Breast epithelium (tissue), 4 donors: ENCODE measurements around the gene SNAPC5. TPM values are rescaled to one million over a fixed set of nuclear protein-coding genes. Genes with fewer than 3 reads are reported as not detected.

ENCODE experiments used
- DNase-seq, 2 donors: peaks; one replicate each; pipeline ENCODE4 v3.0.0-alpha.2; 2019; ENCODE audit warnings: low spot score in 2 of 2
- H3K27ac ChIP-seq, 2 donors: fragments of 200-600 bp; sonication (generic) in 1 of 2; one replicate each; pipeline ENCODE4 v1.5.1; 2016 to 2019; ENCODE audit warnings: mild to moderate bottlenecking in 1 of 2
- H3K27me3 ChIP-seq, 2 donors: fragments of 200-600 bp; sonication (generic) in 1 of 2; one replicate each; pipeline versions ENCODE4 v1.5.1 to v1.6.0; 2017 to 2019; ENCODE audit warnings: control low read depth in 1 of 2, mild to moderate bottlenecking in 1 of 2
- H3K36me3 ChIP-seq: fragments of 200-600 bp; one replicate; pipeline ENCODE4 v1.5.1; 2019
- H3K4me1 ChIP-seq, 2 donors: fragments of 200-600 bp; sonication (generic); one replicate each; pipeline ENCODE4 v1.5.1; 2016 to 2019; ENCODE audit warnings: control low read depth in 1 of 2
- H3K4me3 ChIP-seq, 3 donors: fragments of 200-600 bp; sonication (generic); 1 replicate in 2 of 3; 2 replicates in 1 of 3; pipeline ENCODE4 v1.5.1; 2016 to 2019; ENCODE audit warnings: mild to moderate bottlenecking in 3 of 3, moderate library complexity in 2 of 3
- H3K9me3 ChIP-seq, 2 donors: fragments of 200-600 bp; sonication (generic) in 1 of 2; one replicate each; pipeline ENCODE4 v1.5.1; 2016 to 2019; ENCODE audit warnings: control low read depth in 1 of 2
- CTCF ChIP-seq, 3 donors: fragments of 450-650 bp; IDR thresholded peaks; one replicate each; pipeline ENCODE4 v1.5.1; 2016 to 2017; ENCODE audit warnings: antibody characterized with exemption in 3 of 3, mild to moderate bottlenecking in 3 of 3, moderate library complexity in 3 of 3
- POLR2A ChIP-seq: fragments of 450-650 bp; IDR thresholded peaks from one replicate; pipeline ENCODE4 v1.6.1; 2016; ENCODE audit warnings: antibody characterized with exemption, mild to moderate bottlenecking, moderate library complexity
- POLR2AphosphoS5 ChIP-seq, 3 donors: sonication (generic); formaldehyde crosslinking; IDR thresholded peaks; one replicate each; pipeline ENCODE4 v1.6.1; 2017; ENCODE audit warnings: antibody characterized with exemption in 3 of 3
- intact Hi-C: fragments of 100-400 bp; cut with DNase I; formaldehyde crosslinking; loops from one replicate; pipeline ENCODE4 v1.15.1; 2023; ENCODE audit warnings: low total_unique reads
- total RNA-seq, 3 donors: library from RNA; depleted of rRNA; stranded (reverse); fragments of >200 nt; gene quantifications; one replicate each; pipeline ENCODE4 v1.1.0, GENCODE V29; 2016

Gene SNAPC5
- total RNA-seq, 3 donors from 2014 or later: 26.9 to 35.1 (median 31.5) TPM

- H3K9me3 ChIP-seq: no peaks in the 10 kb centered on the region
These were observed 26.4 kb upstream of the SNAPC5 start for GRCh38 chr15:66523926-66524325.

GRCh38 chr15:66515901-66516322 lies 18.4 kb upstream of the SNAPC5 start:
- no peak for TF ChIP-seq POLR2A
- no peak for TF ChIP-seq POLR2AphosphoS5 (IDR thresholded peaks at IDR 0.05)
- TF ChIP-seq CTCF (IDR thresholded peaks at IDR 0.05): no peak
- H3K9me3 ChIP-seq: no peaks in the 10 kb centered on the region

More at GRCh38 chr15:66523926-66524325, 26.4 kb upstream of the SNAPC5 start:
- TF ChIP-seq POLR2A: no peak
- TF ChIP-seq POLR2AphosphoS5 (IDR thresholded peaks at IDR 0.05): no peak
- TF ChIP-seq CTCF (IDR thresholded peaks at IDR 0.05): no peak
- no peaks in the 10 kb centered on the region for H3K27me3 ChIP-seq
- H3K27ac ChIP-seq: no peak overlapping the region
- no peak overlapping the region for H3K4me3 ChIP-seq
- no peak for DNase-seq
- no peaks in the 10 kb centered on the region for H3K4me1 ChIP-seq
- H3K36me3 ChIP-seq: no peaks in the 10 kb centered on the region
- intact Hi-C loops: no loop called here

GRCh38 chr15:66514586-66514985 lies 17.0 kb upstream of the SNAPC5 start:
- H3K36me3 ChIP-seq: no peaks in the 10 kb centered on the region
- no peak for TF ChIP-seq CTCF (IDR thresholded peaks at IDR 0.05)

More at GRCh38 chr15:66515901-66516322, 18.4 kb upstream of the SNAPC5 start:
- H3K27ac ChIP-seq: no peak overlapping the region
- no peak for DNase-seq
- H3K36me3 ChIP-seq: no peaks in the 10 kb centered on the region
- no peaks in the 10 kb centered on the region for H3K27me3 ChIP-seq
- no peaks in the 10 kb centered on the region for H3K4me1 ChIP-seq
- intact Hi-C loops: no loop called here
- H3K4me3 ChIP-seq: no peak overlapping the region

GRCh38 chr15:66508293-66508883 lies 10.8 kb upstream of the SNAPC5 start:
- no peak overlapping the region for H3K4me3 ChIP-seq
- peaks cover 1 to 5% of the 10 kb centered on the region in 2 donors for H3K4me1 ChIP-seq
- DNase-seq: no peak
- TF ChIP-seq POLR2AphosphoS5 (IDR thresholded peaks at IDR 0.05) (no peak), CTCF (IDR thresholded peaks at IDR 0.05) (no peak), POLR2A (no peak)
- no peaks in the 10 kb centered on the region for H3K9me3 ChIP-seq
- no peaks in the 10 kb centered on the region for H3K27me3 ChIP-seq
- intact Hi-C loops: no loop called here
- no peak overlapping the region for H3K27ac ChIP-seq
- no peaks in the 10 kb centered on the region for H3K36me3 ChIP-seq

More at GRCh38 chr15:66514586-66514985, 17.0 kb upstream of the SNAPC5 start:
- H3K27ac ChIP-seq: no peak overlapping the region
- no peak for DNase-seq
- H3K4me1 ChIP-seq: no peaks in the 10 kb centered on the region
- H3K9me3 ChIP-seq: no peaks in the 10 kb centered on the region
- H3K27me3 ChIP-seq: no peaks in the 10 kb centered on the region
- intact Hi-C loops: no loop called here
- no peak overlapping the region for H3K4me3 ChIP-seq

- no peak for TF ChIP-seq CTCF (IDR thresholded peaks at IDR 0.05)
- TF ChIP-seq POLR2A: no peak
- no peak for TF ChIP-seq POLR2AphosphoS5 (IDR thresholded peaks at IDR 0.05)
- no peak for DNase-seq
- peak overlapping the region; percentile 96 for H3K27ac ChIP-seq
- intact Hi-C loops: no loop called here
- H3K4me1 ChIP-seq: peaks cover 9% of the 10 kb centered on the region in 2 donors
- peaks cover 5% of the 10 kb centered on the region for H3K36me3 ChIP-seq
- H3K9me3 ChIP-seq: no peaks in the 10 kb centered on the region
- H3K27me3 ChIP-seq: no peaks in the 10 kb centered on the region
- peak overlapping the region; percentile 85 to 99 (median 92) for H3K4me3 ChIP-seq
These were observed 8.3 kb upstream of the SNAPC5 start for GRCh38 chr15:66505818-66506217.
